Activated T-helper 1 cell treated with anti-CD3 and anti-CD28 coated beads, Interleukin-2, amount 50 U/mL, for 16 hours (primary cell): ENCODE measurements around the gene RASD1.

Source experiments
- DNase-seq, 2 donors: peaks; one replicate each; pipeline ENCODE4 v3.0.0-alpha.2; 2020; ENCODE audit warnings: low read depth in 1 of 2, low spot score in 1 of 2

Gene RASD1

GRCh38 chr17:17527534-17527933, 31.3 kb upstream of the RASD1 start:
- DNase-seq, result no peak

GRCh38 chr17:17526369-17526768, 30.2 kb upstream of the RASD1 start:
- no peak for DNase-seq

GRCh38 chr17:17525956-17526355, 29.8 kb upstream of the RASD1 start:
- DNase-seq, result no peak

- no peak for DNase-seq
Measured at GRCh38 chr17:17525311-17525710, 29.1 kb upstream of the RASD1 start.

- DNase-seq, result no peak
Measured at GRCh38 chr17:17523731-17524490, 27.7 kb upstream of the RASD1 start.

- DNase-seq, result no peak
Measured at GRCh38 chr17:17523001-17523730, 27.0 kb upstream of the RASD1 start.

- no peak for DNase-seq
Measured at GRCh38 chr17:17520599-17521232, 24.5 kb upstream of the RASD1 start.

GRCh38 chr17:17519886-17520285, 23.7 kb upstream of the RASD1 start:
- no peak for DNase-seq

GRCh38 chr17:17518951-17519350, 22.8 kb upstream of the RASD1 start:
- no peak for DNase-seq

- no peak for DNase-seq
Measured at GRCh38 chr17:17518014-17518413, 21.8 kb upstream of the RASD1 start.

- no peak for DNase-seq
Measured at GRCh38 chr17:17516941-17517720, 20.9 kb upstream of the RASD1 start.

GRCh38 chr17:17515934-17516930, 20.0 kb upstream of the RASD1 start:
- no peak for DNase-seq

GRCh38 chr17:17514993-17515933, 19.1 kb upstream of the RASD1 start:
- DNase-seq, result no peak

GRCh38 chr17:17514361-17514992, 18.3 kb upstream of the RASD1 start:
- no peak for DNase-seq

- no peak for DNase-seq
Measured at GRCh38 chr17:17513626-17514025, 17.4 kb upstream of the RASD1 start.

- DNase-seq, result no peak
Measured at GRCh38 chr17:17512866-17513265, 16.7 kb upstream of the RASD1 start.

- DNase-seq, result no peak
Measured at GRCh38 chr17:17511881-17512858, 16.0 kb upstream of the RASD1 start.
